ENCODE results near the gene SLC25A10.
A peak's percentile ranks its signal among the peaks of the same experiment; 100 is the strongest.

The SLC25A10 gene

DNA sequence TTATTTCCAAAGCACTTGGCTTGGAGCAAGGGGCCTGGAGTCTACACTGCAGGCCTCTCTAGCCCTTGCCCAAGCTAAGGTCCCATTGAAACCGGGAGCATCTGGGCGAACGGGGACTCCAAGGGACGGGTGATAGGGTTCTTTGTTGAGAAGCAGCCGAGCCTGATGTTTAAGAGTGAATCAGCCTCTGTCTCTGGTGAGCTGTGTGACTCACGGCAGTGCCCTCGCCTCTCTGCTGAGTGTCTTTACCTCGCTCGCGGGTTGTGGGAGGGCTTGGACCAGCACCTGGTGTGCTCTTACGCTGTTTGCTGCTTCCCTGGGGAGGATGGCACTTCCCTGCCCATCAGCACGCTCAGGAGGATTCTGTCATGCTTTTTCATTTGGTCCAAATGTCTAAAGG lies 27.0 kb upstream of the SLC25A10 start:
- peak overlapping the region; percentile 88 to 96 (median 90) for H3K4me3 ChIP-seq (ENCODE audit: low read depth in 1 of 5, low read length in 5 of 5)
- H3K4me1 ChIP-seq (ENCODE audit: control insufficient read depth in 5 of 5, insufficient read depth in 5 of 5, low read length in 5 of 5) = peaks cover 14 to 38% (median 33%) of the 10 kb centered on the region in 5 donors
- H3K27me3 ChIP-seq (ENCODE audit: control insufficient read depth in 5 of 5, insufficient read depth in 4 of 5, low read length in 5 of 5) = no peaks in the 10 kb centered on the region
- no peaks in the 10 kb centered on the region for H3K9me3 ChIP-seq (ENCODE audit: control insufficient read depth in 5 of 5, low read length in 5 of 5)
- peaks cover 0 to 58% (median 45%) of the 10 kb centered on the region in 5 donors for H3K36me3 ChIP-seq (ENCODE audit: control insufficient read depth in 5 of 5, insufficient read depth in 5 of 5, low read length in 5 of 5)
- peak overlapping the region; percentile 39 to 95 (median 93) for H3K9ac ChIP-seq (ENCODE audit: low read length in 5 of 5)
- H3K27ac ChIP-seq (ENCODE audit: low read depth, low read length) = peak overlapping the region; percentile 74

DNA sequence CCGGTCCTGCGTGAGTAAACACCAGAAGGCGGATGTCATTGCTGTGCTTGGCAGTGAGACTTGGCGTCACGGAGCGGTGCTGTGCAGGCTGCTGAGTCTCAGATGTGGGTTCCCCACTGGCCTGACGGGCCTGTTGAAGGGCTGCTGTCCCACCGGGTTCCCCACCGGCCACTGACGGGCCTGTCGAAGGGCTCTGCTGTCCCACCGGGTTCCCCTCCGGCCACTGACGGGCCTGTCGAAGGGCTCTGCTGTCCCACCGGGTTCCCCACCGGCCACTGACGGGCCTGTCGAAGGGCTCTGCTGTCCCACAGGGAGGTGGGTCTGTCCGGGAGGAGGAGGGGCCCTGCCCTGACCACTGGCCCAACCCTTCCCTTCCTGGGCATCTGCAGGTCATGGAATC lies 25.5 kb upstream of the SLC25A10 start:
- H3K4me1 ChIP-seq (ENCODE audit: control insufficient read depth in 5 of 5, insufficient read depth in 5 of 5, low read length in 5 of 5) = peaks cover 14 to 36% (median 33%) of the 10 kb centered on the region in 5 donors
- no peaks in the 10 kb centered on the region for H3K9me3 ChIP-seq (ENCODE audit: control insufficient read depth in 5 of 5, low read length in 5 of 5)
- H3K9ac ChIP-seq (ENCODE audit: low read length in 5 of 5) = no peak overlapping the region
- no peak overlapping the region for H3K4me3 ChIP-seq (ENCODE audit: low read depth in 1 of 5, low read length in 5 of 5)
- peaks cover 0 to 64% (median 60%) of the 10 kb centered on the region in 5 donors for H3K36me3 ChIP-seq (ENCODE audit: control insufficient read depth in 5 of 5, insufficient read depth in 5 of 5, low read length in 5 of 5)
- no peaks in the 10 kb centered on the region for H3K27me3 ChIP-seq (ENCODE audit: control insufficient read depth in 5 of 5, insufficient read depth in 4 of 5, low read length in 5 of 5)
- no peak overlapping the region for H3K27ac ChIP-seq (ENCODE audit: low read depth, low read length)

DNA sequence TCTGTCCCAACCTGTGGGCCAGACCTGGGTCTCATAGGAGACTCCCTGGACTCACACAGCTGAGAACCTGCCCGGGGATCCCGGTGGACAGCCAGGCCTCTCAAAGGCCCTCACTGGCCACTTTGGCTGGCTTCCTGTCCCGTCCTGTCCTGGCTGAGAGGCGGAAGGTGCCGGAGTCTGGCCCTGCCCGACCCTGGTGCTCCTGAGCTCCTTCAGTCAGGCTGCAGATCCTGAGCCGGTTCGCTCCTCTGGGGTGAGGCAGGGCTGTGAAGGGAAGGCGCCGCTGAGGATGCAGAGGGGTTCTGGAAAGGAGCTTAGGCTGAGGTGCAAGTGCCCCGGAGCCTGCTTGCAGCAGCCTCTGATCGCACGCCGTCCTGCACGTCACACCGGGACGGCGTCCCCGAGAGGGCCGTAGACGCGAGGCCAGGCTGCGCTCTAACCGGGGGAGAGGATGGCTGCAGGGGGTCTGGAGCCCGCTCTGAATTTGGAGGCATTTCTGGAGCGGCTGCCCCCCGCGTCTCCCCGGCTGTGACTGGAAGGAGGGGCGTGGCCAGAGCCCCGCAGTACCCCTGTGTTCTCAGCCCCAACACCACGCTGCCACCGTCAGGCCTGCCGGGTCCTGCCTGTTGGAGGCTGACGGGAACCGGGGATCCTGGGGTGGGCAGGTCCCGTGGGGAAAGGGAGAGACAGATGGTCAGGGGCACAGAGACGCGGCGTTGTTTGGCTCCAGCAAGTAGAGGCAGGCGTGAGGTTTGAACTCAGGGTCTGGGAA lies 24.1 kb upstream of the SLC25A10 start:
- H3K27me3 ChIP-seq (ENCODE audit: control insufficient read depth in 5 of 5, insufficient read depth in 4 of 5, low read length in 5 of 5) = no peaks in the 10 kb centered on the region
- H3K9me3 ChIP-seq (ENCODE audit: control insufficient read depth in 5 of 5, low read length in 5 of 5) = no peaks in the 10 kb centered on the region
- peaks cover 0 to 76% (median 72%) of the 10 kb centered on the region in 5 donors for H3K36me3 ChIP-seq (ENCODE audit: control insufficient read depth in 5 of 5, insufficient read depth in 5 of 5, low read length in 5 of 5)
- H3K9ac ChIP-seq (ENCODE audit: low read length in 5 of 5) = no peak overlapping the region
- no peak overlapping the region for H3K27ac ChIP-seq (ENCODE audit: low read depth, low read length)
- H3K4me1 ChIP-seq (ENCODE audit: control insufficient read depth in 5 of 5, insufficient read depth in 5 of 5, low read length in 5 of 5) = peaks cover 14 to 24% (median 22%) of the 10 kb centered on the region in 5 donors
- H3K4me3 ChIP-seq (ENCODE audit: low read depth in 1 of 5, low read length in 5 of 5) = no peak overlapping the region

DNA sequence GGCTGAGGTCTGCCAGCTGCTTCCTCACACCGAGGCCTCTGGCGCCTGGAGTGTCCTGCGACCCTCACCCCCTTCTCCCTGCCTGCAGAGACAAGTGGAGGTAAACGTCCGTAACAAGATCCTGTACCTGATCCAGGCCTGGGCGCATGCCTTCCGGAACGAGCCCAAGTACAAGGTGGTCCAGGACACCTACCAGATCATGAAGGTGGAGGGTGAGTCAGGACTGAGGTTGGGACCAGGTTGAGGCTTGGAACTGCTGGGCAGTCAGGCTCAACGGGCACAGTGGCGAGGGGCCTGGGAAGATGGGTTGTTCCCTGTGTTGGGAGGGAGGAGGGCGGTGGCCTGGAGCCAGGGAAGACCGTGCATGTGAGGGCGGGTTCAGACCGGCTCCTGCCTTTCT lies 23.5 kb upstream of the SLC25A10 start:
- Histone ChIP-seq H3K27ac (ENCODE audit: low read depth, low read length) (no peak overlapping the region), H3K9me3 (ENCODE audit: control insufficient read depth in 5 of 5, low read length in 5 of 5) (no peaks in the 10 kb centered on the region), H3K36me3 (ENCODE audit: control insufficient read depth in 5 of 5, insufficient read depth in 5 of 5, low read length in 5 of 5) (peaks cover 0 to 82% (median 78%) of the 10 kb centered on the region in 5 donors), H3K27me3 (ENCODE audit: control insufficient read depth in 5 of 5, insufficient read depth in 4 of 5, low read length in 5 of 5) (no peaks in the 10 kb centered on the region), H3K9ac (ENCODE audit: low read length in 5 of 5) (no peak overlapping the region), H3K4me1 (ENCODE audit: control insufficient read depth in 5 of 5, insufficient read depth in 5 of 5, low read length in 5 of 5) (peaks cover 14 to 21% (median 17%) of the 10 kb centered on the region in 5 donors), H3K4me3 (ENCODE audit: low read depth in 1 of 5, low read length in 5 of 5) (no peak overlapping the region)

DNA sequence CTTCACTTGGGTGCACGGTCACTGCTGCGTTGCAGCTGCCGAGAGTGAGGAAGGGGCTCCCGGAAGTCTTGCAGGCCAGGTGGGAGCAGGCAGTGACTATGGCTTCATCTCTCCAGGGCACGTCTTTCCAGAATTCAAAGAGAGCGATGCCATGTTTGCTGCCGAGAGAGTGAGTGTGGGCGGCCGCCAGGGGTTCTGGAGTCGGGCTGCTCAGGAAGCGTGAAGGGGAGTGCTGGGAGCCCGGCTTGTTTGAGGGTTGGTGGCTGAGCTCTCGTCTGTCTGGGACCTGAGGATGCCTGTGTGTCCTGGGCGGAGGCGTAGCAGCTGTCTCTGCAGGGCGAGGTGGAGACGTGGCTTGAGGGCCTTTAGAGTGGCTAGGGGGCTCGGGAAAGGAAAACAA lies 22.0 kb upstream of the SLC25A10 start:
- H3K4me1 ChIP-seq (ENCODE audit: control insufficient read depth in 5 of 5, insufficient read depth in 5 of 5, low read length in 5 of 5) = peaks cover 7 to 12% (median 8%) of the 10 kb centered on the region in 5 donors
- peaks cover 0 to 97% (median 92%) of the 10 kb centered on the region in 5 donors for H3K36me3 ChIP-seq (ENCODE audit: control insufficient read depth in 5 of 5, insufficient read depth in 5 of 5, low read length in 5 of 5)
- H3K9me3 ChIP-seq (ENCODE audit: control insufficient read depth in 5 of 5, low read length in 5 of 5) = no peaks in the 10 kb centered on the region
- no peak overlapping the region for H3K27ac ChIP-seq (ENCODE audit: low read depth, low read length)
- H3K27me3 ChIP-seq (ENCODE audit: control insufficient read depth in 5 of 5, insufficient read depth in 4 of 5, low read length in 5 of 5) = no peaks in the 10 kb centered on the region
- H3K4me3 ChIP-seq (ENCODE audit: low read depth in 1 of 5, low read length in 5 of 5) = no peak overlapping the region
- no peak overlapping the region for H3K9ac ChIP-seq (ENCODE audit: low read length in 5 of 5)

DNA sequence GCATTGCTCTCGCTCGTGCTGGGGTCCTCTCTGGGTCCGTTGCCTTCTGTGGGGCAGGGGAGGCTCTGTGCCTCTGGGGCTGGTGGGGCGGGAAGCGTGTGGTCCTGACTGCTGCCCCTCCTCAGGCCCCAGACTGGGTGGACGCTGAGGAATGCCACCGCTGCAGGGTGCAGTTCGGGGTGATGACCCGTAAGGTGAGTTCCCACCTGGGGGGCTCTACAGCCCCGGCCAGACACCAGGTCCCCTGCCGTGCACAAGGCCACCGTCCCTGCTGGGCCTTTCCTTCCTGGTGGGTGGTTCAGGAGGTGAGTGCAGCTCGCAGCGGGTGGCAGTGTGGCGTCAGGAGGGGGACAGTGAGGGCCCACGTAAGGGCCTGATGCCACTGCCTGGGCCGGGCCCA lies 21.5 kb upstream of the SLC25A10 start:
- Histone ChIP-seq H3K27me3 (ENCODE audit: control insufficient read depth in 5 of 5, insufficient read depth in 4 of 5, low read length in 5 of 5) (no peaks in the 10 kb centered on the region), H3K4me3 (ENCODE audit: low read depth in 1 of 5, low read length in 5 of 5) (no peak overlapping the region), H3K36me3 (ENCODE audit: control insufficient read depth in 5 of 5, insufficient read depth in 5 of 5, low read length in 5 of 5) (peaks cover 0 to 100% (median 95%) of the 10 kb centered on the region in 5 donors), H3K27ac (ENCODE audit: low read depth, low read length) (no peak overlapping the region), H3K9ac (ENCODE audit: low read length in 5 of 5) (no peak overlapping the region), H3K4me1 (ENCODE audit: control insufficient read depth in 5 of 5, insufficient read depth in 5 of 5, low read length in 5 of 5) (peaks cover 3 to 9% (median 5%) of the 10 kb centered on the region in 5 donors), H3K9me3 (ENCODE audit: control insufficient read depth in 5 of 5, low read length in 5 of 5) (no peaks in the 10 kb centered on the region)

DNA sequence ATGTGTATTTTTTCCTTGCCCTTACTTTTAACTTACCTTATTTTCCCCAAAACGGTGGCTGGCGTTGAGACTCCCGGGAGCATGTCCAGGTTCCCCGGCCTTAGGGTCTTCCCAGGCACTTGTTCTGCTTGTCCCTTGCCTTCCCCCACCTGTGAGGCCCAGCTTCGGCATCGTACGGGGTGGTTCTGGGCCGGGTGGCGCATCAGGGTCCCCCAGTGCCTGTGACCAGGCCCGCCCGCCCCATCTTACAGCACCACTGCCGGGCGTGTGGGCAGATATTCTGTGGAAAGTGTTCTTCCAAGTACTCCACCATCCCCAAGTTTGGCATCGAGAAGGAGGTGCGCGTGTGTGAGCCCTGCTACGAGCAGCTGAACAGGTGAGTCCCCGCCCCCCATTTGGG lies 20.9 kb upstream of the SLC25A10 start:
- Histone ChIP-seq H3K9ac (ENCODE audit: low read length in 5 of 5) (no peak overlapping the region), H3K27ac (ENCODE audit: low read depth, low read length) (no peak overlapping the region), H3K27me3 (ENCODE audit: control insufficient read depth in 5 of 5, insufficient read depth in 4 of 5, low read length in 5 of 5) (no peaks in the 10 kb centered on the region), H3K4me1 (ENCODE audit: control insufficient read depth in 5 of 5, insufficient read depth in 5 of 5, low read length in 5 of 5) (peaks cover 0 to 6% (median 3%) of the 10 kb centered on the region in 5 donors), H3K36me3 (ENCODE audit: control insufficient read depth in 5 of 5, insufficient read depth in 5 of 5, low read length in 5 of 5) (peaks cover 0 to 100% (median 97%) of the 10 kb centered on the region in 5 donors), H3K9me3 (ENCODE audit: control insufficient read depth in 5 of 5, low read length in 5 of 5) (no peaks in the 10 kb centered on the region), H3K4me3 (ENCODE audit: low read depth in 1 of 5, low read length in 5 of 5) (no peak overlapping the region)

DNA sequence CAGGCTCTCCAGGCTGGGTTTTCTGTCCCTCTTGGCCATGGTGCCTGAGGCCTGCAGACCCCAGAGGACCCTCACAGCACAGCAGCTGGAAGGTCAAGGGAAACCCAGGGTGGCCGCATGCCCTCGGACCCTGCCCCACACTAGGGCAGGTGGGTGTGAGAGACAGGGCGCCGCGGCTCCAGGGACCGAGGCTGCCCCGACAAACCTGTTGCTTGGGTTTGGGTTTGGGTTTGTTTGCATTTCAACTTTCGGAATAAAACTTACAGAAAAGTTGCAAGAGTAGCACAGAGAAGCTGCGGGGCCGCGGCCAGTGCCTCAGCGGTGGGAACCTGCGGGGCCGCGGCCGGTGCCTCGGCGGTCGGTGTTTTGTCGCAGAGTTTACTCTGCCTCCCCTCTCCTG lies 20.5 kb upstream of the SLC25A10 start:
- no peaks in the 10 kb centered on the region for H3K9me3 ChIP-seq (ENCODE audit: control insufficient read depth in 5 of 5, low read length in 5 of 5)
- H3K27ac ChIP-seq (ENCODE audit: low read depth, low read length) = no peak overlapping the region
- no peak overlapping the region for H3K9ac ChIP-seq (ENCODE audit: low read length in 5 of 5)
- peaks cover 0 to 6% (median under 1%) of the 10 kb centered on the region in 5 donors for H3K4me1 ChIP-seq (ENCODE audit: control insufficient read depth in 5 of 5, insufficient read depth in 5 of 5, low read length in 5 of 5)
- no peak overlapping the region for H3K4me3 ChIP-seq (ENCODE audit: low read depth in 1 of 5, low read length in 5 of 5)
- H3K36me3 ChIP-seq (ENCODE audit: control insufficient read depth in 5 of 5, insufficient read depth in 5 of 5, low read length in 5 of 5) = peaks cover 0 to 100% (median 97%) of the 10 kb centered on the region in 5 donors
- no peaks in the 10 kb centered on the region for H3K27me3 ChIP-seq (ENCODE audit: control insufficient read depth in 5 of 5, insufficient read depth in 4 of 5, low read length in 5 of 5)

DNA sequence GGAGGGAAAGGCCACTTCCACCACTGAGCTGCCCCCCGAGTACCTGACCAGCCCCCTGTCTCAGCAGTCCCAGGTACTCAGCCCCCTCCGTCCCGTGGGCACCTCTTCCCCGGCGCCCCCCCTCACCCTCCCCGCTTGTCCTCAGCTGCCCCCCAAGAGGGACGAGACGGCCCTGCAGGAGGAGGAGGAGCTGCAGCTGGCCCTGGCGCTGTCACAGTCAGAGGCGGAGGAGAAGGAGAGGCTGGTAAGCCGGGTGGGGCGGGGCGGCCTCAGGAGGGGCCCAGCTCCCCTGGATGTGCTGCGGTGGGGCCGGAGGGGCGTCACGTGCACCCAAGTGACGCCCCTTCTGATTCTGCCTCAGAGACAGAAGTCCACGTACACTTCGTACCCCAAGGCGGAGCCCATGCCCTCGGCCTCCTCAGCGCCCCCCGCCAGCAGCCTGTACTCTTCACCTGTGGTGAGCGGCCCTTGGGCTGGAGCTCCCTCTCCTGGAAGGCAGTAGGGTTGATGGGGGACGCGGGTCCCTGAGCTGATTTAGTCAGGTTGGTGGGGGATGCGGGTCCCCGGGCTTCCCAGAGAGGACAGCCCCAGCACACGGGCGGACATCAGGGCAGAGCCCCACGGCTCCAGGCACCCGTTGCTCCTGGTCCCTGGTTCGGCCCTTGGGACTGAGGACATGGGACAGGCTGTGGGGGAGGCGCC lies 18.4 kb upstream of the SLC25A10 start:
- no peaks in the 10 kb centered on the region for H3K27me3 ChIP-seq (ENCODE audit: control insufficient read depth in 5 of 5, insufficient read depth in 4 of 5, low read length in 5 of 5)
- H3K36me3 ChIP-seq (ENCODE audit: control insufficient read depth in 5 of 5, insufficient read depth in 5 of 5, low read length in 5 of 5) = peaks cover 0 to 100% (median 96%) of the 10 kb centered on the region in 5 donors
- no peaks in the 10 kb centered on the region for H3K9me3 ChIP-seq (ENCODE audit: control insufficient read depth in 5 of 5, low read length in 5 of 5)
- no peak overlapping the region for H3K4me3 ChIP-seq (ENCODE audit: low read depth in 1 of 5, low read length in 5 of 5)
- H3K9ac ChIP-seq (ENCODE audit: low read length in 5 of 5) = no peak overlapping the region
- peaks cover 0 to 6% (median 0%) of the 10 kb centered on the region in 5 donors for H3K4me1 ChIP-seq (ENCODE audit: control insufficient read depth in 5 of 5, insufficient read depth in 5 of 5, low read length in 5 of 5)
- no peak overlapping the region for H3K27ac ChIP-seq (ENCODE audit: low read depth, low read length)

DNA sequence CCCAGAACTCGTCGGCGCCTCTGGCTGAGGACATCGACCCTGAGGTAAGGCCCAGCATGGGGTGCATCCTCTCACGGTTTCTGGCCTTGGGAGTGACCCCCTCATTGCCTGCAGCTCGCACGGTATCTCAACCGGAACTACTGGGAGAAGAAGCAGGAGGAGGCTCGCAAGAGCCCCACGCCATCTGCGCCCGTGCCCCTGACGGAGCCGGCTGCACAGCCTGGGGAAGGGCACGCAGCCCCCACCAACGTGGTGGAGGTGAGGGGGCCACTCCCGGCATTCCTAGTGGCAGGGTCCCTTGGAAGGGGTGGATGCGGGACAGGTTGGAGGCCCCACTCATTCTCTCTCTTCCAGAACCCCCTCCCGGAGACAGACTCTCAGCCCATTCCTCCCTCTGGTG lies 17.3 kb upstream of the SLC25A10 start:
- peaks cover 0 to 6% (median 0%) of the 10 kb centered on the region in 5 donors for H3K4me1 ChIP-seq (ENCODE audit: control insufficient read depth in 5 of 5, insufficient read depth in 5 of 5, low read length in 5 of 5)
- no peaks in the 10 kb centered on the region for H3K27me3 ChIP-seq (ENCODE audit: control insufficient read depth in 5 of 5, insufficient read depth in 4 of 5, low read length in 5 of 5)
- peaks cover 0 to 94% (median 92%) of the 10 kb centered on the region in 5 donors for H3K36me3 ChIP-seq (ENCODE audit: control insufficient read depth in 5 of 5, insufficient read depth in 5 of 5, low read length in 5 of 5)
- no peak overlapping the region for H3K4me3 ChIP-seq (ENCODE audit: low read depth in 1 of 5, low read length in 5 of 5)
- H3K9me3 ChIP-seq (ENCODE audit: control insufficient read depth in 5 of 5, low read length in 5 of 5) = no peaks in the 10 kb centered on the region
- H3K27ac ChIP-seq (ENCODE audit: low read depth, low read length) = no peak overlapping the region
- no peak overlapping the region for H3K9ac ChIP-seq (ENCODE audit: low read length in 5 of 5)

All from subcutaneous abdominal adipose tissue (tissue), 5 donors.